GM18526 (cell line): Measurements from ENCODE around the gene ZNF283.

Source experiments
- POLR2A ChIP-seq: IDR thresholded peaks from 3 replicates; pipeline ENCODE4 v1.6.1; 2011; ENCODE audit not compliant: insufficient read length; ENCODE audit errors: extremely low read depth

The ZNF283 gene

DNA sequence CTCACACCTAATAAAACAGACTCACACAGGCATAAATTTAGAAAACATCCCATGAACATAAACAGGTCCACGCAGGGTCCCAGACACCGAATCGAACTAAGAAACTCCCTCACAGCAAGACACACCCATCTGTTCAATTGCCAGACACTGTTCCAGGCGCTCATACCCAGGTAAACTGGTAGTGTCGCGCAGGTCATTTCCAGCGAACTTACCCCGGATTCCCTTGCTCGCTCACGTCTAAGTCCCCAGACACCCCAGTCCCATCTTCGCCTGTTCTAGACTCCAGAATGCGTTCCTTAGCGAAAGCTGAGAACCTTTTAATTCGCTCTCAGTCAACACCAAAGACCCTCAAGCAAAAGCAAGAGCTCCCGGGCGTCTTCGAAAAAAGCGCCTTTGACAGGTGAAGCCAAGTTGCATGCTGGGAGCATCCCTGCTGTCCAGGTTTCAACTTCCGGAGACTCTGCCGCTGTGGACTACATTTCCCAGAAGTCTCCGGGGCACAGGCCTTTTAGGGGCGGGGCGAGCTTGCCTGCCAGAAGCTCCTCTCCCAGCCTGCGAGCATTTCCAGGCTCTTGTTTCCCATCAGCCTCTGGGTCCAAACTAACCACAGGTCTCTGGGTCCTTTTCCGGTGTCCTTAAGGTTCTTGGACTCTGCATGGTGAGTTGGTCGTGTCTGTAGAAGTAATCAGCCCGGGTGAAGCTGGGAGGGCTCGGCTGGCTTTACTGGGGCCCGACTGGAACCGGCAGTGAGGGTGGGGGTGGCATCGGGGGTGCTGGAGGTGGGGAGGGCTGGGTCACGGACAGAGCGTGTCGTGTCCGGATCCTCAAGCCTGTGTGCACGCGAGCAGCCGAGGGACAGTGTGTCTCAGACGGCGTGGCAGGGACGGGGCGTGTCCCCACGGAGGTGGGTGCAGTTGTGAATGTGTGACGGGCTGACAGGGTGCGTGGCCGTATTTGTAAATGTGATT lies at the start of gene ZNF283:
Gene ZNF283, plus strand, starts transcription at position 535 of the 968 bp plus-strand sequence. CDS start 6,184 bp downstream, outside the sequence.
- peak; percentile 23 for TF ChIP-seq POLR2A

DNA sequence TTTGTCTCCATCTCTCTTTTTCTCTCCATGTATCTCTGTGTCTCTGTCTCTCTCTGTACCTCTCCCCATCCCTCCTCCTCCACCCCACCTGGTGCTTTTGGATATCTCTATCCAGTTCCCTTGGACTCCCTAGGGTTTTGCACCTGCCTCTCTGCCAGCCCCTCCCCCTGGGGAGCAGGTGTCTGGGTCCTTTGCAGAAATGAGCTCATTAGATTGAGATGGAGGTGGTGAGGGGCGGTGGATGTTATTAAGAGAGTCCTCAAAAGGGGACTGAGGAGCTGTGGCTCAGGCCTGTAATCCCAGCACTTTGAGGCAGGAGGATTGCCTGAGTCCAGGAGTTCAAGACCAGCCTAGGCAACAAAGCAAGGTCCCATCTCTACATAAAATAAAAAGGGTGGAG lies 48.5 kb upstream of the ZNF283 start:
- TF ChIP-seq POLR2A = no peak

DNA sequence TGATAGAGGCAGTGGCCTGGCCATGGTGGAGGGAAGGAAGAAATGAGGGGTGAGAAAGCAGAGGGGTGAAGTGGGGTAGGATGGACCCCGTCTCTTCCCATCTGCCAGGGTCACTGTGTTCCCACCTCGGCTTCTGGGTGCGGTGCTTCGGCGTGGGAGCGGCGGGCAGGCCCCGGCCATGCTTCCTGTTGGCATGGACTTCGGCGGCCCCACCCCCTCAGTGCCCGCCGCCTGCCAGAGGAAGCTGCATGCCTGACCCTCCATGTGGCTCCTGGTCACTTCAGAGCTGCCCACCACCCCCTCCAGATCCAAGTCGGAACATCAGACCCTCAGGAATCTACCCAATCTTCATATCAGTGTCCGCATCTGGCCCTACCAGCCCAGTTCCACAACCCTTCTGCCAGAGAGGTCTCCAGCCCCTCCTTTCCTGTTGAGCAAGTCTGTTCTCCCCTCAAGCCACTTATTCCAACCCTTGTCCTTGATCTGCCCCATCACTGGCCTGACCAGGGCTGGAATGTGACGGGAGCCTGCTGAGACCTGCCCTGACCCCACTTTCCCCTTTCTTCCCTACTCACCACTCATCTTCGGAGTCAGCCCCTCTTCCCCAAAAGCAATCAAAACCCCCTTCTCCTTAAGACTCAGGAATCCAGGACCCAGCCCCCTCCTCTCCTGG lies 47.8 kb upstream of the ZNF283 start:
- TF ChIP-seq POLR2A = no peak

DNA sequence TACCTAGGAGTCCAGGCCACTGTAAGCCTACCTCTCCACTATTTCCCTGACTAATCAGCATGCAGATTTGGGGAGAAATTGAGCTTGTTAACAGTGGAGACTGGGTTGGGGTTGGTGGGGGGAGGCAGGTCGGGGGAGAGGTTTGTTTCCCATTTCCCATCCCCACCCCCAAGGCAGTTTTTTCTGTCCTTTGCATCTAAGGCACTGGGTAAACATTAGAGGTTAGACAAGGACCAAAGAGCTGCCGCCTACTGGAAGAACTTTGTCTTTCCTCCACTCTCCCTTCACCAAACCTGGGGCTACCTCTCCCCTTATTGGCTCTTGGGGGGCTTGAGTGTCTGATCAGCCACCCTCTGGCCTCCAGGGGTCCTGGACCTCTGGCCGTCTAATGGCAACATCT lies 47.3 kb upstream of the ZNF283 start:
- no peak for TF ChIP-seq POLR2A

DNA sequence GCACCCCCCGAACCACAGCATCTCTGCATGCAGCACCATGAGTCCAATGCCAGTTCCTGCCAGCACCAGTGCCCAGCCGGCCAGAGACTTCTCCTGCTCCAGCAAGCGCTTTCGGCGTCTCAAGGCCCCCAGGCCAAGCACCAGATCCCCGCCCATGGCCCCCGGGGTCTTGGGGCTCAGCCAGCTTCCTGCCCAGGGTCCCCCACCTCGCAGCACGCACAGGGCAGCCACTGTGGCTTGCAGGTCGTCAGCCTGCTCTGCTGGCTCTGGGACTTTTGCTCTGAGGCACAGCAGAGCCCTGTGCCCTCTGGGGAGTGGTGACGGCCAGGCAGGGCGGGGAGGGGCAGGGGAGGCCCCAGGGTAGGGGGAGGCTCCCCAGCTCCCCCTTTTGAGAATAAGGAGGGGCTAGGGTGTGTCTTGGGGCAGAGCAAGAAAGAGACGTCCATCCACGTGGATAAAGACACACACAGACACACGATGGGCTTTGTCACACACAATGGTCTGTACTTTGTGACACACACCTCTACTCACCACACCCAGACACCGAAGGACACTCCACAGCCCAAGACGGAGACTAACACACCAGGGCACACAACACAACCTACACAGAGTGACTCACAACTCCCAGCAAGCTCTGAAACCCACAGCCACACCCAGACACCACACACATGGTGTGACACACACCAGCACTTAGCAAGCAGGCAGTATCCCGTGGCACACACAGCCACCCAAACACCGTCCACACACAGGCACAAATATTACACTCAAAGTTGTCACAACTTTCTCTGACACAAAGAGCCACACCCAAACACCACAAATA lies 46.2 kb upstream of the ZNF283 start, which contains the start of gene KCNN4:
Gene KCNN4, minus strand, starts transcription at position 268 of the 820 bp plus-strand sequence. Its CDS starts 112 bp downstream, at position 156.
- TF ChIP-seq POLR2A = peak; percentile 91

DNA sequence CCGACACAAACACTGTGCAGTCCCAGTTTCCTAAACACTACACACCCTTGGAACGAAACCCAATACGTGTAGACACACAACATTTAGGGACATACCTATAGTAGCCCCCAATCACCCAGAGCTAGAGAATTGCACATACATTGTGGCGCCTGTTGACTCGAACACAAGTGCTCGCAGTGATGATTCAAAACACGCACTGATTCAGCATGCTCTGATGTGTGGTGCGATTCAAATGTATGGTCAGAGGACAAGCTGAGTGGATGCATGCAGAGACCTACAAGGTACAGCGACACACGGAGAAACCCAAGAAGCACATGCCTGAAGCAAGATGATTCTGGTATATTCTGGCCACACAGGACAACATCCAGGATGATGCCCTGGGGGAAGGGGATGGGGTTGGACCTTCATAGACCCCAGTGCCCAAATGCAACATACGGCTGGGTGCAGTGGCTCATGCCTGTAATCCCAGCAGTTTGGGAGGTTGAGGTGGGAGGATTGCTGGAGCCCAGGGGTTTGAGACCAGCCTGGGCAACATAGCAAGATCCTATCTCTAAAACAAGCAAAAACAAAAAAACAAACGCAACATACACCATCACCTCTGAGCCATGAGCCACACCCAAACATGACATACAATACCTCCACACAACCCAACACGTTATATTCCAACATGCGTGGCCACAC lies 45.4 kb upstream of the ZNF283 start:
- TF ChIP-seq POLR2A = no peak

DNA sequence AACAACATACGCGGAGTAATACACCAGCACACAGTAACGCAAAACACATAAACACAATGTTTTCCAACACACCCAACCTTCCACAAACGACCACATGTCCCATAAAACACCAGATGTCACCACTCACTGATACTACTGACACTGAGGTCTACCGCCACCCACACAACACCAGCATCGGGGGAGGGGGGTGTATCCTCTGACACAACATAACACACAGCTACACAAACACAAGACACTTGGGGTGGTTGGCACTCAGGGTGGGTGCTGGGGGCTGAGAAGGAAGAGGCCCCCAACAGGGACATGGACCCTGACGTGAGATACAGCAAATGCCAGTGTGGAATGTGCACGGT lies 44.8 kb upstream of the ZNF283 start:
- TF ChIP-seq POLR2A = no peak

DNA sequence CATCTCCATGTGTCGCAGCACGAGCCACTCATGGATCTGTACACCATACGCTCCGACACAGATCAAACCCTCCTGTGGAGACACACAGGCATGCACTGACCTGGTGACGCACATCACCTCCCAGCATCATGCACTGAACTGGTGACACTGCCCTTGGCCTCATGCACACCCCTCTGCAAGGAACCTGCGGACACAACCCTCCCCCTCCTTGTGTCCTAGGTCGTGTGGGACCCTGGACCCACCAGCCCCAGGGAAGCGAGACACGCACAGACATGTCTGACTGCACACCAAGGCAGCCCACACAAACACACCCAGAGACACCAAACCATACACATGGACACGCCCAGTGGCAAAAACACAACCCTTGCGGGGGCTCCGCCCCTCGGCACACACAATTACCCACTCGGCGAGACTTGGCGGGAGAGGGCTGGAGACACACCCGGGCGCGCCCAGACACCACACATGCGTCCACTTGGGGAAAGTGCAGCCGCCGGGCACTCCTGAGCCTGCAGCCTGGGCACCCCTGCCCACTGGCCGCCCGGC lies 44.4 kb upstream of the ZNF283 start:
- TF ChIP-seq POLR2A = no peak

DNA sequence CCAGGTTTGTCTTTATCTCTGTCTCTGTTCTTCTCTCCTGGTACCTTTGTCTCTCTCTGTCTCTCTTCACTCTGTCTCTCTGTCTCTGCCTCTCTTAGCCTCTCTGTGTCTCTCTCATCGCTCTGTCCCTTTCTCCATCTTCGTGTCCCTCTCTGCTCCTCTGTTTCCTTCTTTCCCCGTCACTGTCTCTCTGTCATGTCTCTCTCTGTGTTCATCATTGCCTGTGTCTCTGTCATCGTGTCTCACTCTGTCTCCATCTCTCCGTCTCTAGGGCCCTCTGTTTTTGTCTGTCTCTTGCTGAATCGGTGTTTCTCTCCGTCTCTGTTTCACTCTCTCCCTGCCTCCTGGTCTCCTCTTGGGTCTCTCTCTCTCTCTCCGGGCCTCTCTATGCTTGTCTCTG lies 43.5 kb upstream of the ZNF283 start:
- no peak for TF ChIP-seq POLR2A

DNA sequence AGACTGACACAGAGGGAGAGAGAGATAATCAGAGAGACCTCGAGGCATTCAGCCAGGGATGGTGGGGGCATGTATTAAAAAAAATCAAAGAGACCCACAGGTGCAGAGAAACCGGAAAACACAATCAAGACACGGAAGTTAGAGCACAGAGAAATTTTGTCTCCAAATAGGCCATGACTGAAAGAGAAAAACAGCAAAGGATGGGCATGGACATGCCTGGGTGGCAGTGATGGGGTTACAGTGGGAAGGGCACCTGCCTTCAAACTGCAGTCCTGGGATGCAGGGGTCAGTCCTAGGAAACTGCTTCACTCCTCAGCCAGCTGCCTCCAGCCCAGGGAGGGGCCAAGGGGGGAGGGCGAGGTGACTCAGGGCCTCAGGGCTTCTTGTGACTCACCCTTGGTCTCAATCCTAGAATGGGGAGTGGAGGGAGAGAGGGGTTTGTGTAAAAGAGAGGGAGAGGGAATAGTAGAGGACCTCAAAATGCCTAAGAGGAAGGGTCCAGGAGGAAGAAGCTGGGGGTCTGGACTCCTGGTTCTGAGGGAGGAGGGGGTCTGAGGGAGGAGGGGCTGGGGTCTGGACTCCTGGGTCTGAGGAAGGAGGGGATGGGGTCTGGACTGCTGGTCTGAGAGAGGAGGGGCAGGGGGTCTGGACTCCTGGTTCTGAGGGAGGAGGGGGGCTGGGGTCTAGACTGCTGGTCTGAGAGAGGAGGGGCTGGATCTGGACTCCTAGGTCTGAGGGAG lies 42.7 kb upstream of the ZNF283 start:
- no peak for TF ChIP-seq POLR2A

DNA sequence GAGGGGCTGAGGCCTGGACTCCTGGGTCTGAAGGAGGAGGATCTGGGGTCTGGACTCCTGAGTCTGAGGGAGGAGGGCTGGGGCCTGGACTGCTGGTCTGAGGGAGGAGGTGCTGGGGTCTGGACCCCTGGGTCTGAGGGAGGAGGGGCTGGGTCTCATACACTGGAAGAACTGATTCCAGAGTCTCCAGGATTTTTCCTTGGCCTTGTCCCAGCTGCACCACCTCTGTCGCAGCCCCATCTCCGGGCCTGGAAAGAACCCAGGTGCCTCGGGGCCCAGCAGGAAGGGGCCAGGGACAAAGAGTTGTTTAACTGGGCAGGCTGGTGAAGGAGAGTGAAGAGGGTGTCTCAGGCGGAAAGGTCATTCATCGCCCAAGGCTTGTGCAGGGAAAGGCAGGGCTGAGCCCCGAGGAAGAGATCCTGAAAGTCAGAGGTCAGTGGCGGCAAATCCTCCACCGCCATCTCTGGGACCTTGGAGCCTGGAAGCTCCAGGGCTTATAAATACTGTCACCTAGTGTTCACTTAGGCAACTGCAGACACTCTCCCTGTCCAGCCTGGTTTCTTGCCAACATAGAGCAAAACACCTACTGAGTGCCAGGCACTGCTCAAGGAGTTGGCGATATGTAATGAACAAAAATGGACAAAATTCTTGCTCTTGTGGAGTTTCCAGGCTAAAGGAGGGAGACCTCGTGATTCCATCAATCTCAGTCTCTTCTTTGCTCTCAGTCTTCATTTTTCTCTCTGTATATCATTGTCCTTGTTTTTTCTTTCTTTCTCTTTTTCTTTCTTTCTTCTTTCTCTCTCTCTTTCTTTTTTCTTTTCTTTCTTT lies 41.9 kb upstream of the ZNF283 start:
- no peak for TF ChIP-seq POLR2A

DNA sequence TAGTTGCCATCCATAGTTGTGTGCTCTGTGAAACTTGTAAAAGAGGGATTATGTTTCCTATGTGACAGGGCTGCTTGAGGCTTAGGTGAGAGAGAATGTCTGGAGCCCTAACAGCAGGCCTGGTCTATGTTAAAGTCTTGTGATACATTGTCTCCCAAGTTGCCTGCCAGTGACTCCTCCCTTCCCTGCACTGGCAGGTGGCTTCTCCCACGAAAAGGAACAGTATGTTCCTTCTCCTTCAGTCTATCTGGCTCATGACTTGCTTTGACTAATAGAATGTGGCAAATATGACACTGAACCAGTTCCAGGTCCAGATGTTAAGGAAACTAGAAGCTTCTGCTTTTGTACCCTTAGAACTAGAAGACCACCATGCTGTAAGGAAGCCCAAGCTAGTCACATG lies 40.5 kb upstream of the ZNF283 start:
- no peak for TF ChIP-seq POLR2A

DNA sequence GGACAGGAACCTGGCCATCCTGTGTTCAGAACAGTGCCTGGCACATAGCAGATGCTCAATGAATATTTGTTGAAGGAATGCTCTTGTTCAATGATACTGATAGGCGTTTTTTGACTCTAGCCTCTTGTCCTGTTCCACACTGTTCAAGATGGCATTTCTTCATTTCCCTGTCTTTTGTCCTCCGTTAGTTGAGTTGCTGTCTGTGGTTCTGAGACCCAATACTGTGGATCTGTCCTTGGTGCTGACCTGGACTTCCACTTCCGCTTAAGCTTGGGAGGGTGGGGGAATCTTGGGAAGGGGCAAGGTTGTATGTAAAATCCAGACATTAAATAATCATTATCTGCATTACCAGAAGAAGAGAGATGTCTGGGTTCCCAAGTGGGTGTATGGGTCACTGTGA lies 38.1 kb upstream of the ZNF283 start:
- TF ChIP-seq POLR2A = no peak
